GM21367 (cell line): ENCODE measurements around the gene RAP1GAP2.
A peak's percentile ranks its signal among the peaks of the same experiment; 100 is the strongest.
"Not testable (repeated sequence)": the region's sequence is repeated elsewhere in the genome, so short reads cannot be mapped to it uniquely, and the experiment has no call there.

Source experiments
- ATAC-seq: cut with Tn5 transposase; IDR thresholded peaks from one replicate; pipeline ENCODE4 v1.9.1; 2021; ENCODE audit not compliant: unreplicated experiment

Gene RAP1GAP2

DNA sequence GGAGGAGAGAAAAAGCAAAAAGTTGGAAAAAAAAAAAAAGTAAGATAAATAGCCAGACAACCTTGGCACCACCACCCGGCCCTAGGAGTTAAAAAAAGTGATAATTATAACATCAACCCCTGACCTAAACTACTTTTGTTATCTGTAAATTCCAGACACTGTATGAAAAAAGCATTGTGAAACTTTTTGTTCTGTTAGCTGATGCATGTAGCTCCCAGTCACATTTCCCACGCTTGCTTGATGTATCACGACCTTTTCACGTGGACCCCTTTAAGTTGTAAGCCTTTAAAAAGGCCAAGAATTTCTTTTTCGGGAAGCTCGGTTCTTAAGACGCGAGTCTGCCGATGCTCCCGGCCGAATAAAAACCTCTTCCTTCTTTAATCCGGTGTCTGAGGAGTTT is 10.9 kb upstream of the RAP1GAP2 start:
- not testable (repeated sequence) for ATAC-seq

GRCh38 chr17:2786176-2786881 is 9.9 kb upstream of the RAP1GAP2 start:
- peak; percentile 73 for ATAC-seq

DNA sequence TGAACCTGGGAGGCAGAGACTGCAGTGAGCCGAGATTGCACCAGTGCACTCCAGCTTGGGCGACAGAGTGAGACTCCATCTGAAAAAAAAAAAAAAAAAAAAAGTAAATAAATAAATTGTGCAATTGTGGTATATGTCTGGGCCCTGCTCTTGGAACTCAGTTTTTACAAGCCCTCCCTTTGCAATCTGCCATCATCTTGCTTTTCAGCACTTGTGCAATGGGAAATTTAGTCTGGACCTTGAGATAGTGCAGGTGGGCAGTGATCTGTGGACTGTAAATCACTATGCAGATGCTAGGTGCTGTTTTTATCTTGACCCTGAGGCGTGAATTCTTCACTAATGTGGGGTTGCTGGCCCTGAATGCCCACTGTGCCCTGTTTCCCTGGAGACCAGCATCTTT is 6.5 kb upstream of the RAP1GAP2 start:
- no peak for ATAC-seq

- ATAC-seq, result no peak
Observed at GRCh38 chr17:2792366-2793169, 3.7 kb upstream of the RAP1GAP2 start.

DNA sequence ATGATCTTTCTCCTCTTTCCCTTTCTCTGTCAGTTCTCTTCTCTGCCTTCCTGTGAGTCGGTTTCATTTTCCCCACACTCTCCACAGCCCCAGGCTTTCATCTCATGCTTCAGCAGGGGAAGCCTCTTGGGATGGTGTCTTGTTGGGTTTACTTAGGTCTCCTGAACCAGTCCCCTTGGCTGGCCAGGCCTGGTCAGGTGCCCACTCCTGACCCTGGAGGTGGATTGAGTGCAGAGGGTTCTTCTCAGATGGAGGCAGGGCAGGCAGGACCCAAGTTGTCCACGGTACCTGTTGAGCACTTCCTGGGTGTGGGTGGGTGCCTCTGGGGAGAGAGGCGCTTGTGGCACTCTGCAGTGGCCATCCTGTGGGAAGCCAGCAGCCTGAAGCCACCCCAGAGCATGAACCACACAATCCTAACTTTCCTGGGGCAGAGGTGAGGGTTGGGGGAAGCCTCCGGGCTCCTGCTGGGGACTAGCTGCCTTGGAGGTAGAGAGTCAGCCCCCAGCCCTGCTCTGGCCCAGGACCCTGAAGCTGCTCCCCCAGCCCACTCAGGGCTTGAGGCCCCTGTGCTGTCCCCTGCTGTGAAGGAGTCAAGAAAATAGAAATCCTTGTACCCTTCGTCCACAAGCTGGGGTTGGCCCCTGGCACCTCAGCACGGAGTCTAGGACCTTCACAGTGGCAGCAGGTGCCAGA is 2.0 kb upstream of the RAP1GAP2 start:
- no peak for ATAC-seq

GRCh38 chr17:2795441-2796163 is 636 bp upstream of the RAP1GAP2 start:
- no peak for ATAC-seq

- no peak for ATAC-seq
Observed at GRCh38 chr17:2797226-2797625, 988 bp downstream of the RAP1GAP2 start.

GRCh38 chr17:2797637-2798036 is 1.4 kb downstream of the RAP1GAP2 start:
- ATAC-seq, result no peak

DNA sequence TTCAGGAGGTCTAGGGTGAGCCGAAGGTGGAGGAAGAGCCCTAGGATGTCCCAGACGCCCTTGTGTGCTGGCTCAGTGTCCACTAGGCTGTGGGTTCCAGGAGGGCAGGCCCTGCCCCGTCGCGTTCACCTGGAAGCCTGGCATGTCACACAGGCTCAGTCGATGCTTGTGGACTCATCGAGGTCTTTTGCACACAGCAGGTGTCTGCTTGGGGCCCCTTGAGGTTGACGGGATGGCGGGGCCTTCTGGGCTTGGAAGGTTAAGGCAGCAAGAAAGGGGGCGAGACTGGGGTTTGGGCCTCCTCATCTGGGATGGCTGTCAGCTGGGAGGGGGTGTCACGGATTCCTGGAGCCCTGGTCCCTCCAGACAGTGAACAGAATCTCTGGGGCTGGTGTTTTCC is 1.9 kb downstream of the RAP1GAP2 start:
- no peak for ATAC-seq

- no peak for ATAC-seq
Observed at GRCh38 chr17:2798678-2799077, 2.4 kb downstream of the RAP1GAP2 start.

DNA sequence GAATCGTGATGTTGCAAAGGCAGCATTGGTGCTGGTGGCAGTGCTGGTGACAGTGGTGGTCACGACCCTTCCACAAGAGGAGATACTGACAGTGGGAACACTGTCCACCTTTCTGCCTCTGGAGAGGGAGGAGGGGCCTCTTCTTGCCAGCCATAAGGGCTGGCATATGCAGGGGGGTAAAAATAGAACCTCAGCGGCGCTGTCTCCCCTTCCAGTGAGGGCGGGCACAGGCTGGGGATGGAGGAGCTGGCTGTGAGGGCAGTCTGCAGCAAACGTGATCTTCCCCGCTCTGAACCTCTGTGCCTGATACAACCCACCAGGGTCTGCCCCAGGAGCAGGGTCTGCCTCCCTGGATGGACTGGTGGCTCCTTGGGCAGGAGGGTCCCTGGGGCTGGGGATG is 3.4 kb downstream of the RAP1GAP2 start:
- ATAC-seq, result no peak

DNA sequence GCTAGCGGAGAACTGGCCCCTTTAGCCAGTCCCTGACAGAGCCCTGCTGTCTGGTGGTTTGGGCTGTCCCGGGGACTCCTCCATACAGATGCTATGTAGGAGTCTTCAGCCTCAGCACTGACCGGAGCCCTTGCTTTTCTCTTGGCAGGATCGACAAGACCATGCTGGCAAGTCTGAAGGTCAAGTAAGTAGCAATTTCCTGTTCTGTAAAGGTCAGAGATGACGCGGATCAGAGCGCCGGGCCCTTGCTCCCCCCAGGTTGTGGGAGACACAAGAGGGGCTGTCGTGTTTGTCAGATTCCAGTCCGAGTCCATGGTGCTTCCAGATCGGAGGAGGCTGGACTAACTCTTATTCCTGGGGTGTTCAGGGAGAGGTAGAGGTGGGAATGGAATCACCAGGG is 4.1 kb downstream of the RAP1GAP2 start:
- no peak for ATAC-seq

- ATAC-seq, result no peak
Observed at GRCh38 chr17:2801841-2802240, 5.6 kb downstream of the RAP1GAP2 start.

- ATAC-seq, result no peak
Observed at GRCh38 chr17:2802574-2802973, 6.3 kb downstream of the RAP1GAP2 start.

- ATAC-seq, result no peak
Observed at GRCh38 chr17:2803386-2803785, 7.1 kb downstream of the RAP1GAP2 start.

DNA sequence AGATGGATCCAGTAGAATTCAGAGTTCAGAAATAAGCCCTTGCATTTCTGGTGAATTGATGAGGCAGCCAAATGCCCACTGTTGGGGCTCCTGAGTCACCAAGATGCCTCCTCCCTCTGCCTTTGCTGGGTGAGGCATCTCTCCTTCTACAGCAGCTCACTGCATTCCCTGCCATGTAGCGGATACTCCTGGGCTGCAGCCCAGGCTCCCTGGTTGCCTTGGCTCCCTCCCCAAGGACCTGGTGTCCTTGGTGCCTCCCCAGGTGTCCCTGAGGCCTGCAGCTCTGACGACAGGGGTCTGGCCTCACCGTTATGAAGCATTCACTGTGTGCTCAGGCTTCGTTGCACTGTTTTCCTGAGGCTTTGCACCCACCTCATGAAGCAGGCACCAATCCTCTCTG is 7.7 kb downstream of the RAP1GAP2 start:
- no peak for ATAC-seq

DNA sequence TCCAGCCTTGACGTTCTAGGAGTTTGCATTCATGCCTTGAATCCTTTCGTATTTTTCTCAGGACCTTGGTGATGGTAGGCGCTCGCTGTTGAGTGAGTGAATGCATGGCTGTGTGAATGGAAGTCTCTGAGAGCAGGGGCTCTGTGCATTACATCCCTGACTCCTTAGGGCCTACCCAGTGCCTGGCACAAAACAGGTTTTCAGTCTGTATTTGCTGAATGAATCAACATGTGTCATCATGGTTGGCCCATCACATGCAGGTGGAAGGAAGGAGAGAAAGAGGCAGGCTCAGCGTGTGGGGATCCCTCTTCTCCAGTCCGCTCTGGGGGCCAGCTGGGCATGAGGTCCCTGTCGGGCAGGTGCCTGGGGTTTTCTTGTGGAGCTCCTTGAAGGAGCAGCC is 8.7 kb downstream of the RAP1GAP2 start:
- no peak for ATAC-seq

GRCh38 chr17:2805961-2806360 is 9.7 kb downstream of the RAP1GAP2 start:
- ATAC-seq, result no peak

DNA sequence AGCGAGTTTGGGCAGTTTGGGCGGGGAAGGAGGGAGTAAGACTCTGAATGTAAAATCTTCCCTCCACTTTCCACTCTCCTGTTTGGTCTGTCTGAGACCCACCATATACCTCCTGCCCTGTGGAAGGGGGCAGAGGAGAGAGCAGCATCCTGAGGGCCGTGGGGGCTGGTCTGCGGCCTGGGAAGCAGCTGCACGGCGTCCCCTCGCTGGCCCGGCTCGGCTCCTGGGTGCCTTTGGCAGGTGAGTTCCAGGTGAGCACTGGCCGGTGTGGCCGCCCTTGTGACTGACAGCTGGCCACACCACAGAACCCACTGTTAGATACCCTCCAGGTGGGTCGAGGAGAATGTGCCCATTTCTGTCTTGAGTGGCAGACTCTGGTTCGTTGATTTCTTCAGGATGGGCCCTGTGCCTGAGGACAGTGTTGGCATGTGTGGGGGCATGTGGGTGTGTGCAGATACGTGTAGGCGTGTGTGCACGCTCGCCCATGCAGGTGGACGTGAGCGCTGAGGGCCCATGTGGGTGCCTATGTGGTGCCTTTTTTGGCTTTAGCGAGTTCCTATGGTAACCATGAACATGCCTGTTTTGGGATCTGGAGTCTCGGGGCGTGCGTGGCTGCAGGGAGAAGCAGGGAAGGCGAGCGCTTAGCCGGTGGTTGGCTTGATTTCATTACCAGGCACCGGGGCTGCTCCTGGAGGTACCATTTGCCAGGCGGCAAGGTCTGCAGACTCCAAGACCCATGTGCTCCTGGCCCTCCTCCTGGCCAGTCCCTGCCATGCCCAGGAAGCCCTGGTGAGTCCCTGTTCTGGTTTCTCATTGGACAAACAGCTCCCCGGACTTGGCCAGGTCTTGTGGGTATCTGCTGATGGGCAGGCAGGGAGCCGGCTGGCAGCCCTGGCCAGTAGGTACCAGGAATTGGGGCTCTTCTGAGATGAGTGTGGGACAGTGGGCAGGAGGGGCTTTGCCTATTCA is 12.4 kb downstream of the RAP1GAP2 start:
- no peak for ATAC-seq

DNA sequence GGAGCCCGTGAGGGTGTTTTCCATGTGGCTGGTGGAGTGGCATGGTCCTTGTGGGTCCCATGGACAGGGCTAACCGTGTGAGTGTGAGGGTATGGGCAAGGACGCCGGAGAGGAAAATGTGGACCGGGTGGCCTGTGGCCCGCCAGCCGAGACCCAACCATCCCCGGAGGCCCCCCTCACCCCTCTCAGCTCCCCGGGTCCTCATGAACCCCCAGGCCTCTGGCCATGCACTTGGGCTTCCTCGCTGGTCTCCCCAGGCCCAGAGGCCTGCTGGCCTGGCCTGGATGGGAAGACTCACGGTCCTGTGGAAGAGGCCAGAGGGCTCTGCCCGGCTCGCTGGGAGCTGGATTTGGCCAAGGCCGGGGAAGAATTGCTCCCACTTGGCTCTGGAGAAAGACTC is 13.1 kb downstream of the RAP1GAP2 start:
- no peak for ATAC-seq
